ENCODE measurements around the gene DHRS13.

- TF ChIP-seq CTCF (IDR thresholded peaks at IDR 0.05) = no peak
- TF ChIP-seq ZFX (IDR thresholded peaks at IDR 0.05; ENCODE audit: borderline replicate concordance) = no peak
Observed at GRCh38 chr17:28947639-28948038, 44.8 kb upstream of the DHRS13 start.

Data from 22Rv1 (cell line).